Measurements from ENCODE around the gene HSFX2. TPM values are rescaled to one million over a fixed set of nuclear protein-coding genes. Genes with fewer than 3 reads are reported as not detected.
"Not testable (repeated sequence)": the region's sequence is repeated elsewhere in the genome, so short reads cannot be mapped to it uniquely, and the experiment has no call there.

HSFX2 gene
- total RNA-seq, 1 donor from 2014 or later = 0.77 TPM

DNA sequence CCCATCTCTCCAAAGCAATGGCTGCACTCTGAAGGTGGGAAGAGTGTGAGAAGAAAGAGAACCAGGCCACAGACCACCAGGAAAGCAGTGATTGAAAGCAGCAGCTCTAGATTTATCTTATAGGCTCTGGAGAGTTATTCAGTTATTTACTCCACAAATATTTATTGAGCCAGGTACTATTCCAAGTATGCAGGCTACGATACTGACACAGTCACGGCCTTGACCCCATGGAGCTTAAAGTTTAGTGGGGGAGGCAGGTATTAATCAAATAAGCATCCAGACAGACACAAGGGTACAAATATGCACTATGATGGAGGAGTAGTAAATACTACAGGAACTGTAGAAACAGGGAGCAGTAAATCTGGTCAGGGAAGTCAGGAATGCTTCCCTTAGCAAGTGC lies 33.7 kb upstream of the HSFX2 start:
- peaks cover 6% of the 10 kb centered on the region for H3K27me3 Mint-ChIP-seq (ENCODE audit: insufficient read depth, low read depth)
- H3K9me3 Mint-ChIP-seq = peaks cover 8% of the 10 kb centered on the region
- H3K9ac ChIP-seq = no peak overlapping the region
- no peaks in the 10 kb centered on the region for H3K9me3 ChIP-seq (ENCODE audit: low read depth)
- TF ChIP-seq EZH2phosphoT487 (IDR thresholded peaks at IDR 0.05) (no peak), EZH2 (IDR thresholded peaks at IDR 0.05) (no peak)
- TF ChIP-seq, protein P1, sequence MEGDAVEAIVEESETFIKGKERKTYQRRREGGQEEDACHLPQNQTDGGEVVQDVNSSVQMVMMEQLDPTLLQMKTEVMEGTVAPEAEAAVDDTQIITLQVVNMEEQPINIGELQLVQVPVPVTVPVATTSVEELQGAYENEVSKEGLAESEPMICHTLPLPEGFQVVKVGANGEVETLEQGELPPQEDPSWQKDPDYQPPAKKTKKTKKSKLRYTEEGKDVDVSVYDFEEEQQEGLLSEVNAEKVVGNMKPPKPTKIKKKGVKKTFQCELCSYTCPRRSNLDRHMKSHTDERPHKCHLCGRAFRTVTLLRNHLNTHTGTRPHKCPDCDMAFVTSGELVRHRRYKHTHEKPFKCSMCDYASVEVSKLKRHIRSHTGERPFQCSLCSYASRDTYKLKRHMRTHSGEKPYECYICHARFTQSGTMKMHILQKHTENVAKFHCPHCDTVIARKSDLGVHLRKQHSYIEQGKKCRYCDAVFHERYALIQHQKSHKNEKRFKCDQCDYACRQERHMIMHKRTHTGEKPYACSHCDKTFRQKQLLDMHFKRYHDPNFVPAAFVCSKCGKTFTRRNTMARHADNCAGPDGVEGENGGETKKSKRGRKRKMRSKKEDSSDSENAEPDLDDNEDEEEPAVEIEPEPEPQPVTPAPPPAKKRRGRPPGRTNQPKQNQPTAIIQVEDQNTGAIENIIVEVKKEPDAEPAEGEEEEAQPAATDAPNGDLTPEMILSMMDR (IDR thresholded peaks at IDR 0.05) = no peak
- H3K4me3 ChIP-seq = no peak overlapping the region
- no peaks in the 10 kb centered on the region for H3K36me3 Mint-ChIP-seq
- DNase-seq (ENCODE audit: low spot score) = no peak
- H3F3A ChIP-seq (ENCODE audit: low read depth) = no peaks in the 10 kb centered on the region
- H3K36me3 ChIP-seq = no peaks in the 10 kb centered on the region
- no peak overlapping the region for H3K27ac ChIP-seq
- peaks cover 18% of the 10 kb centered on the region for H4K20me1 ChIP-seq (ENCODE audit: low read depth)
- H2AFZ ChIP-seq (replicated peaks) = no peak overlapping the region
- H3K27ac Mint-ChIP-seq = no peak overlapping the region
- peaks cover 13% of the 10 kb centered on the region for H3K4me1 Mint-ChIP-seq
- H3K27me3 ChIP-seq = peaks cover 20% of the 10 kb centered on the region
- H3K4me3 Mint-ChIP-seq = no peak overlapping the region
- H3K4me1 ChIP-seq = no peaks in the 10 kb centered on the region
- H3K79me2 ChIP-seq (ENCODE audit: low read depth) = peaks cover 29% of the 10 kb centered on the region
- no peak overlapping the region for H3K4me2 ChIP-seq

DNA sequence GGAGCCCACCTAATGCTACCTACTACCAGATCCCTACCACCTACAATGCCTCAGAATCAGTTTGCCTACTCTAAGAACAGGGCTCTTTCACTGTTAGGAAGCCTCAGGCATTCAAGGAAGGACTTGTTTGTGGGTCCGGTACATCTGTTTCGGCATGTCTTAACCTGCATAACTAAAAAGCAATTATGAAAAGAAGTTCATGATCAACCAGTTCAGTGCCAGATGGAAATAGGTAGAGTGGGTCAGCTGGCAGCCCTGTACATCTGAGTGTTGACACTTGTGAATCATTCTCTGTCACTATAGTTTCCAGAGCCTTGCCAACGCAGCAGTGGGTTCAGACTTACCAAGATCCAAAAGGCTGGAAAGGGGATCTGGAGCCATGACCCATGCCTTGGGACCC lies 33.2 kb upstream of the HSFX2 start:
- Mint-ChIP-seq H3K27ac (no peak overlapping the region), H3K9me3 (peaks cover 8% of the 10 kb centered on the region), H3K4me1 (peaks cover 13% of the 10 kb centered on the region), H3K27me3 (ENCODE audit: insufficient read depth, low read depth) (peaks cover 6% of the 10 kb centered on the region), H3K36me3 (no peaks in the 10 kb centered on the region), H3K4me3 (no peak overlapping the region)
- Histone ChIP-seq H3K4me1 (no peaks in the 10 kb centered on the region), H4K20me1 (ENCODE audit: low read depth) (peaks cover 18% of the 10 kb centered on the region), H3K9ac (no peak overlapping the region), H3K79me2 (ENCODE audit: low read depth) (peaks cover 29% of the 10 kb centered on the region), H3K27me3 (peaks cover 15% of the 10 kb centered on the region), H3K9me3 (ENCODE audit: low read depth) (no peaks in the 10 kb centered on the region), H3K4me2 (no peak overlapping the region), H3K4me3 (no peak overlapping the region), H3K36me3 (no peaks in the 10 kb centered on the region), H3K27ac (no peak overlapping the region), H3F3A (ENCODE audit: low read depth) (no peaks in the 10 kb centered on the region), H2AFZ (replicated peaks) (no peak overlapping the region)
- TF ChIP-seq EZH2 (IDR thresholded peaks at IDR 0.05) = no peak
- TF ChIP-seq EZH2phosphoT487 (IDR thresholded peaks at IDR 0.05) = no peak
- TF ChIP-seq, protein P1 (IDR thresholded peaks at IDR 0.05) = no peak
- no peak for DNase-seq (ENCODE audit: low spot score)

DNA sequence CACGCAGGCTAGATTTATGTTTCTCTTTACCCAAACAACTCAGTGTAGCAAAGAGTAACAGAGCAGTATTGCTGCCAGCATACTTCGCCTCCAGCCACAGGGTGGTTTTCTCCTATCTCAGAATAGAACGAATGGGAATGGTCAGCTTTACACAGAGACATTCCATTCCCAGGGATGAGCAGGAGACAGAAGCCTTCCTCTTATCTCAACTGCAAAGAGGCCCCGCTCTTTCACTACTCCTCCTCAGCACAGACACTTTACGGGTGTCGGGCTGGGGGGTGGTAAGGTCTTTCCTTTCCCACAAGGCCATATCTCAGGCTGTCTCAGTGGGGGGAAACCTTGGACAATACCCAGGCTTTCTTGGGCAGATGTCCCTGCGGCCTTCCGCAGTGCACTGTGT lies 31.7 kb upstream of the HSFX2 start:
- H3K27me3 ChIP-seq; H3K27ac ChIP-seq; H2AFZ ChIP-seq (replicated peaks); H3F3A ChIP-seq (ENCODE audit: low read depth); H3K4me2 ChIP-seq; H3K9ac ChIP-seq; H3K36me3 ChIP-seq; H3K27ac Mint-ChIP-seq; DNase-seq (ENCODE audit: low spot score); H3K27me3 Mint-ChIP-seq (ENCODE audit: insufficient read depth, low read depth); H3K4me3 ChIP-seq; H3K36me3 Mint-ChIP-seq; H3K4me1 Mint-ChIP-seq; H3K4me3 Mint-ChIP-seq; H3K9me3 Mint-ChIP-seq; H3K4me1 ChIP-seq; H3K9me3 ChIP-seq (ENCODE audit: low read depth): not testable (repeated sequence)
- peaks cover 18% of the 10 kb centered on the region for H4K20me1 ChIP-seq (ENCODE audit: low read depth)
- H3K79me2 ChIP-seq (ENCODE audit: low read depth) = peaks cover 41% of the 10 kb centered on the region

DNA sequence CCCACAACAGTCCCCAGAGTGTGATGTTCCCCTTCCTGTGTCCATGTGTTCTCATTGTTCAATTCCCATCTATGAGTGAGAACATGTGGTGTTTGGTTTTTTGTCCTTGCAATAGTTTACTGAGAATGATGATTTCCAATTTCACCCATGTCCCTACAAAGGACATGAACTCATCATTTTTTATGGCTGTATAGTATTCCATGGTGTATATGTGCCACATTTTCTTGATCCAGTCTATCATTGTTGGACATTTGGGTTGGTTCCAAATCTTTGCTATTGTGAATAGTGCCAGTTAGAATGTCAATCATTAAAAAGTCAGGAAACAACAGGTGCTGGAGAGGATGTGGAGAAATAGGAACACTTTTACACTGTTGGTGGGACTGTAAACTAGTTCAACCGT lies 24.5 kb upstream of the HSFX2 start:
- DNase-seq (ENCODE audit: low spot score); H3F3A ChIP-seq (ENCODE audit: low read depth); H3K27me3 Mint-ChIP-seq (ENCODE audit: insufficient read depth, low read depth); H3K27ac ChIP-seq; H3K36me3 ChIP-seq; H3K9me3 Mint-ChIP-seq; H3K4me1 ChIP-seq; H2AFZ ChIP-seq (replicated peaks); H3K4me3 Mint-ChIP-seq; H4K20me1 ChIP-seq (ENCODE audit: low read depth); H3K9me3 ChIP-seq (ENCODE audit: low read depth); H3K27me3 ChIP-seq; H3K4me3 ChIP-seq; H3K4me1 Mint-ChIP-seq; H3K36me3 Mint-ChIP-seq; H3K27ac Mint-ChIP-seq; H3K9ac ChIP-seq; H3K4me2 ChIP-seq: not testable (repeated sequence)
- H3K79me2 ChIP-seq (ENCODE audit: low read depth) = peaks cover 32% of the 10 kb centered on the region

Data from neural progenitor cell (in vitro differentiated cells).